Measurements from ENCODE around the gene MTRF1. TPM values are rescaled to one million over a fixed set of nuclear protein-coding genes. Genes with fewer than 3 reads are reported as not detected.

The MTRF1 gene
- total and polyA plus RNA-seq, 7 experiments from 2014 or later: 11.8 to 38.2 (median 22.7) TPM

DNA sequence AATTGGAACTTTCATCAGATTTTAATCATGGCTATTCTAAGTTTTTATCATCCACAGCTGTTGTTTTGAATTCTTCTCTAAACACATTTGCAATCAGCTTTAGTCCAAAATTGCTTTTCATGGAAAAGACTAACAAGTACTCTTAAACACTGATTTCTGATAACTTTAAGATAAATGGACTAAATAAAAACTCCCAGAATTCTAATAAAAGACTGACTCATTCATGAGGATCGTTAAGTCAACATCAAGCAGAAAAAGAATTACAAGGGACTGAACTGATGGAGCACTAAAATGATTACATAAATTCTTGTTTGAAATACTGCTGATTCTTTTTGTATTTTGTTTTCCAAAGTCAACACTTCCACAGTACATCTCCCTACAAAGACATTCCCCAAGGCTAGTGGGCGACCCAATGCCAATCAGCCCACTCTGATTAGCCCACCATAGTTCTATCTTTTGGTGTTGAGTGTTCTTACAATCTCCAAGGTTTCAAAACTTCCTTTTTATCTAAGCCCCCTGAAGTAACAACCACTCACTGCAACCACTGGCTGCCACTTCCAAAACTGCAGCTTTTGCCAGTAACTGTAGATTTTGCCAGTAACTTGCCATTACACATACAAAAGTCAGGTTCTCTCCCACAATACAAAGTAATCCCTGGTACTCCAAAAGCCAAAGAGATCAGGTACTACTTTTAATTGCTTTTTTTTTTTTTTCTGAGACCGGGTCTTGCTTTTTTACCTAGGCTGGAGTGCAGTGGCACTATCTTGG, 33.7 kb upstream of the MTRF1 start:
- ATAC-seq: no peak

DNA sequence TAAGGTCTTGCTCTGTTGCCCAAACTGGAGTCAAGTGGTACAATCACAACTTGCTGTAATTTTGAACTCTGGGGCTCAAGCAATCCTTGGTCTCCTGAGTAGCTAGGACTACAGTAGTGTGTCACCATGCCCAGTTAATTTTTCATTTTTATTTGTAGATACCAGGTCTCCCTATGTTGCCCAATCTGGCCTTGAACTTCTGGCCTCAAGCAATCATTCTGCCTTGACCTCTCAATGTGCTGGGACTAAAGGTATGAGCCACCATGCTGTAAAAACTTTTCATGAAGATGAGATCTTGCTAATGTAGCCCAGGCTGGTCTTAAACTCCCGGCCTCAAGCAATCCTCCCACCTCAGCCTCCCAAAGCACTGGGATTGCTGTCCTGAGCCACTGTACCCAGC, 32.6 kb upstream of the MTRF1 start:
- ATAC-seq (no peak), DNase-seq (no peak)
- intact Hi-C loops (cut with micrococcal nuclease): no loop called here
- no peaks in the 10 kb centered on the region for H3K4me1 ChIP-seq (ENCODE audit: control insufficient read depth in 2 of 2, insufficient read depth in 2 of 2, low read length in 2 of 2)
- Mint-ChIP-seq H3K27me3 (peaks cover 0 to 25% (median 0%) of the 10 kb centered on the region in 5 donors), H3K27ac (no peak overlapping the region), H3K36me3 (peaks cover 0 to 11% (median 7%) of the 10 kb centered on the region in 5 donors), H3K4me1 (peaks cover 0 to 23% (median 8%) of the 10 kb centered on the region in 7 donors), H3K4me3 (no peak overlapping the region), H3K9me3 (peaks cover 0 to 14% (median 6%) of the 10 kb centered on the region in 11 donors)
- ChIA-PET POLR2A (interaction anchor here (0.7 to 0.8 kb wide), 2 partner anchors 20 to 33 kb away, joined by 3 to 5 read pairs; partner anchors contain the start of gene MTRF1), CTCF (no interaction called here)
- H3K36me3 ChIP-seq (ENCODE audit: control insufficient read depth in 2 of 3, insufficient read depth in 3 of 3, low read length in 3 of 3): no peaks in the 10 kb centered on the region
- H3K27me3 ChIP-seq (ENCODE audit: control insufficient read depth in 2 of 2, insufficient read depth in 2 of 2, low read length in 2 of 2): no peaks in the 10 kb centered on the region
- no peaks in the 10 kb centered on the region for H3K9me3 ChIP-seq (ENCODE audit: control insufficient read depth in 2 of 3, low read length in 3 of 3)
- no peak overlapping the region for H3K4me3 ChIP-seq (ENCODE audit: low read length)
- no peak overlapping the region for H3K27ac ChIP-seq (ENCODE audit: low read depth, low read length)

More for the DNA sequence above, 33.7 kb upstream of the MTRF1 start:
- H3K36me3 ChIP-seq (ENCODE audit: control insufficient read depth in 2 of 3, insufficient read depth in 3 of 3, low read length in 3 of 3): no peaks in the 10 kb centered on the region
- H3K27ac Mint-ChIP-seq: no peak overlapping the region
- no peak for DNase-seq
- no peak overlapping the region for H3K27ac ChIP-seq (ENCODE audit: low read depth, low read length)
- H3K4me3 Mint-ChIP-seq: no peak overlapping the region
- intact Hi-C loops (cut with micrococcal nuclease): no loop called here
- CTCF ChIA-PET: no interaction called here
- H3K27me3 ChIP-seq (ENCODE audit: control insufficient read depth in 2 of 2, insufficient read depth in 2 of 2, low read length in 2 of 2): no peaks in the 10 kb centered on the region
- peaks cover 0 to 8% (median 2%) of the 10 kb centered on the region in 5 donors for H3K36me3 Mint-ChIP-seq
- no peak overlapping the region for H3K4me3 ChIP-seq (ENCODE audit: low read length)
- no peaks in the 10 kb centered on the region for H3K4me1 ChIP-seq (ENCODE audit: control insufficient read depth in 2 of 2, insufficient read depth in 2 of 2, low read length in 2 of 2)
- H3K27me3 Mint-ChIP-seq: peaks cover 0 to 29% (median 0%) of the 10 kb centered on the region in 5 donors
- no peaks in the 10 kb centered on the region for H3K9me3 ChIP-seq (ENCODE audit: control insufficient read depth in 2 of 3, low read length in 3 of 3)
- H3K4me1 Mint-ChIP-seq: peaks cover 0 to 27% (median 6%) of the 10 kb centered on the region in 7 donors
- peaks cover 0 to 8% (median 3%) of the 10 kb centered on the region in 11 donors for H3K9me3 Mint-ChIP-seq
- POLR2A ChIA-PET: no interaction called here

DNA sequence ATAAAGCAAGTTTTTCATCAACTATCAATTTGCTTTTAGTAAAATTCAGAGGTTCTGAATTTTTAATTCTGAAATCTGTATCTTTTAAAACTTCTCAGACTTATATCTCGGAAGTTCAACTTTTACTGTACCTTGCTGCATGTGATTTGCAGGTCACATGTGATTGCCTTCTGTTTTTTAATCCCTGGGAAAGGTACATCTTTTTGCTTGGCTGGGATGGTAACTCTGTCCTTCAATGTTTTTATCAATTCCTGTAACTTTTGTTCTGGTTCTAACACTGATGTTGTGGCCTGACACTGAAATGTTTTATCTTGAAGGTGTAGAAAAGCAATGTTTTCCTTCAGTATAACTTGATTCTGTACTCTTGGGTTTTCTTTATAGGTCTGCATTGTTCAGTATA, 31.5 kb upstream of the MTRF1 start:
- H3K9me3 ChIP-seq (ENCODE audit: control insufficient read depth in 2 of 3, low read length in 3 of 3): no peaks in the 10 kb centered on the region
- DNase-seq (no peak), ATAC-seq (no peak)
- ChIA-PET CTCF (no interaction called here), POLR2A (no interaction called here)
- H3K4me3 ChIP-seq (ENCODE audit: low read length): no peak overlapping the region
- H3K4me1 Mint-ChIP-seq: peaks cover 0 to 19% (median 4%) of the 10 kb centered on the region in 7 donors
- H3K4me1 ChIP-seq (ENCODE audit: control insufficient read depth in 2 of 2, insufficient read depth in 2 of 2, low read length in 2 of 2): no peaks in the 10 kb centered on the region
- intact Hi-C loops (cut with micrococcal nuclease): no loop called here
- H3K27me3 ChIP-seq (ENCODE audit: control insufficient read depth in 2 of 2, insufficient read depth in 2 of 2, low read length in 2 of 2): no peaks in the 10 kb centered on the region
- no peak overlapping the region for H3K27ac ChIP-seq (ENCODE audit: low read depth, low read length)
- H3K27me3 Mint-ChIP-seq: peaks cover 0 to 23% (median 0%) of the 10 kb centered on the region in 5 donors
- no peak overlapping the region for H3K27ac Mint-ChIP-seq
- peaks cover 0 to 11% (median 7%) of the 10 kb centered on the region in 5 donors for H3K36me3 Mint-ChIP-seq
- H3K36me3 ChIP-seq (ENCODE audit: control insufficient read depth in 2 of 3, insufficient read depth in 3 of 3, low read length in 3 of 3): no peaks in the 10 kb centered on the region
- H3K9me3 Mint-ChIP-seq: peaks cover 0 to 14% (median 6%) of the 10 kb centered on the region in 11 donors
- H3K4me3 Mint-ChIP-seq: no peak overlapping the region

DNA sequence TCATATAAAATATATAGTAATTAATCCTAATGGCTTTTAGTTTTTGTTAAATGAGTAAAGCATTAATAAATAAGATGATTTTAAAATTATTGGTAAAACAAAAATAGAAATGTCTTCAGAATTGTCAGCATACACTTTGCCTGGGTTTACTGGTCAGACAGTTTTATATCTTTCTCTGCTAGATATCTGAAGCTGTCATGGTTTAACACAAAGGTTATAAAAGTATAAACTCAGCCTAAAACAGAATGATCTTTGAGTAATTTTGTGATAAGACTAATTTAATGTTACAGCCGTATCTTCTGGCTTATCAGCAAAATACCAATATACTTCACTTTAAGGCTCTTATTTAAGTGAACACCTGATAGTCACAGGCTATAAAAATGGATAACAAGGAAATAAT, 29.9 kb upstream of the MTRF1 start:
- ChIA-PET POLR2A (no interaction called here), CTCF (no interaction called here)
- DNase-seq: no peak
- intact Hi-C loops (cut with micrococcal nuclease): no loop called here
- peaks cover 0 to 23% (median 11%) of the 10 kb centered on the region in 7 donors for H3K4me1 Mint-ChIP-seq
- H3K27me3 Mint-ChIP-seq: peaks cover 0 to 20% (median 0%) of the 10 kb centered on the region in 5 donors
- Histone ChIP-seq H3K4me3 (ENCODE audit: low read length) (no peak overlapping the region), H3K27ac (ENCODE audit: low read depth, low read length) (no peak overlapping the region), H3K9me3 (ENCODE audit: control insufficient read depth in 2 of 3, low read length in 3 of 3) (no peaks in the 10 kb centered on the region), H3K27me3 (ENCODE audit: control insufficient read depth in 2 of 2, insufficient read depth in 2 of 2, low read length in 2 of 2) (no peaks in the 10 kb centered on the region), H3K36me3 (ENCODE audit: control insufficient read depth in 2 of 3, insufficient read depth in 3 of 3, low read length in 3 of 3) (no peaks in the 10 kb centered on the region), H3K4me1 (ENCODE audit: control insufficient read depth in 2 of 2, insufficient read depth in 2 of 2, low read length in 2 of 2) (no peaks in the 10 kb centered on the region)
- H3K4me3 Mint-ChIP-seq: no peak overlapping the region
- no peak for ATAC-seq
- H3K36me3 Mint-ChIP-seq: peaks cover 0 to 11% (median 4%) of the 10 kb centered on the region in 5 donors
- H3K27ac Mint-ChIP-seq: no peak overlapping the region
- H3K9me3 Mint-ChIP-seq: peaks cover 0 to 18% (median 6%) of the 10 kb centered on the region in 11 donors

DNA sequence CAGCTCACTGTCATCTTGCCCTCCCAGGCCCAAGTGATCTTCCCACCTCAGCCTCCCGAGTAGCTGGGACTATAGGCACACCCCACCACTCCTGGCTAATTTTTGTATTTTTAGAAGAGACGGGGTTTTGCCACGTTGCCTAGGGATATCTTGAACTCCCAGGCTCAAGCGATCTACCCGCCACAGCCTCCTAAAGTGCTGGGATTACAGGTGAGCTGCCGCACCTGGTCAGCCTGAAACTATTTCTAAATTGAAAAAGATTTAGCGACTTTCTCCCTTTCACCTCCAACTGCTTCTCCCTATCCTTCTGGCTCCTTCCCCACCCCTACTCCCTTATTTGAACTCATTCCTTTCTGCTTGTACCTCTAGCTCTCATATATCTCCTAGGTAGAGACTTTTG, 27.9 kb upstream of the MTRF1 start:
- intact Hi-C loops (cut with micrococcal nuclease): no loop called here
- Mint-ChIP-seq H3K27me3 (peaks cover 0 to 14% (median 0%) of the 10 kb centered on the region in 5 donors), H3K4me3 (no peak overlapping the region), H3K27ac (peak overlapping the region in 2 of 9 donors; percentile 13 to 40), H3K9me3 (peaks cover 0 to 21% (median 6%) of the 10 kb centered on the region in 11 donors), H3K4me1 (peaks cover 6 to 43% (median 27%) of the 10 kb centered on the region in 7 donors), H3K36me3 (peaks cover 0 to 15% (median 4%) of the 10 kb centered on the region in 5 donors)
- POLR2A ChIA-PET: no interaction called here
- CTCF ChIA-PET: interaction anchor here (1.0 kb wide), 1 partner anchor 9 kb away, joined by 3 read pairs; no protein-coding TSS in a partner anchor
- Histone ChIP-seq H3K4me3 (ENCODE audit: low read length) (no peak overlapping the region), H3K27me3 (ENCODE audit: control insufficient read depth in 2 of 2, insufficient read depth in 2 of 2, low read length in 2 of 2) (no peaks in the 10 kb centered on the region), H3K36me3 (ENCODE audit: control insufficient read depth in 2 of 3, insufficient read depth in 3 of 3, low read length in 3 of 3) (no peaks in the 10 kb centered on the region), H3K27ac (ENCODE audit: low read depth, low read length) (no peak overlapping the region), H3K4me1 (ENCODE audit: control insufficient read depth in 2 of 2, insufficient read depth in 2 of 2, low read length in 2 of 2) (peaks cover 0 to 15% of the 10 kb centered on the region in 2 donors), H3K9me3 (ENCODE audit: control insufficient read depth in 2 of 3, low read length in 3 of 3) (no peaks in the 10 kb centered on the region)
- no peak for ATAC-seq
- no peak for DNase-seq

DNA sequence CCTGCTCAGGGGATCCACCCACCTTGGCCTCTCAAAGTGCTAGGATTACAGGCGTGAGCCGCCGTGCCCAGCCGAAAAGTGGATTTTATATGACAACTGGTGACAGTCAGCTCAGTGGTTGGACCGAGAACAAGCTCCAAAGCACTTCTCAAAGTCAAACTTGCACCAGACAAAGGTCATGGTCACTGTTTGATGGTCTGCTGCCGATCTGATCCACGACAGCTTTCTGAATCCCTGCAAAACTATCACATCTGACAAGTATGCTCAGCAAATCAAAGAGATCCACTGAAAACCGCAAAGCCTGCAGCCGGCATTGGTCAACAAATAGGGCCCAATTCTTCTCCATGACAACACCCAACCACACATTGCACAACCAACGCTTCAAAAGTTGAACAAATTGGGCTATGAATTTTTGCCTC, 26.1 kb upstream of the MTRF1 start:
- H3K9me3 Mint-ChIP-seq: peaks cover 0 to 14% (median 5%) of the 10 kb centered on the region in 11 donors
- peak overlapping the region in 2 of 9 donors; percentile 56 to 70 for H3K27ac Mint-ChIP-seq
- DNase-seq (no peak), ATAC-seq (no peak)
- Histone ChIP-seq H3K4me1 (ENCODE audit: control insufficient read depth in 2 of 2, insufficient read depth in 2 of 2, low read length in 2 of 2) (peaks cover 0 to 31% of the 10 kb centered on the region in 2 donors), H3K9me3 (ENCODE audit: control insufficient read depth in 2 of 3, low read length in 3 of 3) (no peaks in the 10 kb centered on the region), H3K4me3 (ENCODE audit: low read length) (no peak overlapping the region), H3K36me3 (ENCODE audit: control insufficient read depth in 2 of 3, insufficient read depth in 3 of 3, low read length in 3 of 3) (no peaks in the 10 kb centered on the region), H3K27me3 (ENCODE audit: control insufficient read depth in 2 of 2, insufficient read depth in 2 of 2, low read length in 2 of 2) (no peaks in the 10 kb centered on the region), H3K27ac (ENCODE audit: low read depth, low read length) (no peak overlapping the region)
- H3K36me3 Mint-ChIP-seq: peaks cover 2 to 21% (median 5%) of the 10 kb centered on the region in 5 donors
- H3K4me3 Mint-ChIP-seq: peak overlapping the region in 1 of 10 donors; percentile 19
- ChIA-PET CTCF (no interaction called here), POLR2A (no interaction called here)
- H3K4me1 Mint-ChIP-seq: peaks cover 8 to 55% (median 35%) of the 10 kb centered on the region in 7 donors
- H3K27me3 Mint-ChIP-seq: peaks cover 0 to 3% (median 0%) of the 10 kb centered on the region in 5 donors
- intact Hi-C loops (cut with micrococcal nuclease): no loop called here
